Right ventricle myocardium superior (tissue), 1 donor: ENCODE data around the gene TMEM131. TPM values are rescaled to one million over a fixed set of nuclear protein-coding genes. Genes with fewer than 3 reads are reported as not detected.
"Not testable (repeated sequence)": the region's sequence is repeated elsewhere in the genome, so short reads cannot be mapped to it uniquely, and the experiment has no call there.

ENCODE experiments used
- ATAC-seq: fragments of 200-7000 bp; cut with Tn5 transposase; one replicate; pipeline ENCODE4 v1.9.1; 2020; ENCODE audit warnings: mild to moderate bottlenecking; ENCODE audit not compliant: poor library complexity
- DNase-seq: peaks from one replicate; pipeline ENCODE4 v3.0.0-alpha.2; 2020
- intact Hi-C: fragments of 100-400 bp; cut with DNase I; formaldehyde crosslinking; loops from one replicate; pipeline ENCODE4 v1.11.2; 2022
- total RNA-seq: library from RNA; stranded (reverse); fragmentation: NEBNext Ultra II Directional; extraction: Animal tissue kit (Norgen Biotek cat#: 25700); gene quantifications from one replicate; pipeline ENCODE4 v1.2.1, GENCODE V29; 2021
- donor health status: DM: no; HTN: yes; CAD: no; lungs with severe emphysema.

Gene TMEM131
- total RNA-seq, 1 donor from 2014 or later, result 26.7 TPM

GRCh38 chr2:98026927-98027522, 31.3 kb upstream of the TMEM131 start:
- intact Hi-C loops, result no loop called here

GRCh38 chr2:98026292-98026691, 30.5 kb upstream of the TMEM131 start:
- ATAC-seq (peak; percentile 58), DNase-seq (no peak)
- intact Hi-C loops, result no loop called here

More at GRCh38 chr2:98026927-98027522, 31.3 kb upstream of the TMEM131 start:
- DNase-seq (no peak), ATAC-seq (peak; percentile 57)

DNA sequence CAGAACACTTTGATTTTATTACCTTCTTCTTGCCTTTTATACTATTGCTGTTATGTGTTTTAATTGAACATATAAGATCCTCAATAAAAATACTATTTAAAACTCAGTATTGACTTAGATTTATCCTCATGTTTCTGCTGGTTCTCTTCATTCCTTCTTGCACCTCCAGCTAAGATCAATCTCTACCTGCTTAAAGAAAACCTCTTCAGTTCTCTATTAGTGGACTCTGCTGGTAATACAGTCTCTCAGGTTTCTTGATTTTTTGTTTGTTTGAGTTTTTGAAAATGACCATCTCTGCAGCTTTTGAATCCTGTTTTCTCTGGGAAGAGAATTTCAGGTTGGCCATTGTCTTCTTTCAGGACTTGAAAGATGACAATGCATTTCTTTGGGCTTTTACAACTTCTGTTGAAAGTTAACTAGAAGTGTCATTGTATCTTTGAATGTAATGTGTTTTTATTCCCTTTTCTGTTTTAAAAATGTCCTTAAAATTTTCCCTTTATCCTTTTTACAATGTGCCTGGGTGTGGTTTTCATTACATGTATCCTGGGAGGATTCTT, 29.8 kb upstream of the TMEM131 start:
- intact Hi-C loops, result no loop called here
- DNase-seq, result no peak
- no peak for ATAC-seq

GRCh38 chr2:98022067-98022466, 26.3 kb upstream of the TMEM131 start:
- ATAC-seq, DNase-seq, intact Hi-C loops: not testable (repeated sequence)

- ATAC-seq (no peak), DNase-seq (no peak)
- intact Hi-C loops, result no loop called here
These were observed 25.4 kb upstream of the TMEM131 start for GRCh38 chr2:98020992-98021713.

DNA sequence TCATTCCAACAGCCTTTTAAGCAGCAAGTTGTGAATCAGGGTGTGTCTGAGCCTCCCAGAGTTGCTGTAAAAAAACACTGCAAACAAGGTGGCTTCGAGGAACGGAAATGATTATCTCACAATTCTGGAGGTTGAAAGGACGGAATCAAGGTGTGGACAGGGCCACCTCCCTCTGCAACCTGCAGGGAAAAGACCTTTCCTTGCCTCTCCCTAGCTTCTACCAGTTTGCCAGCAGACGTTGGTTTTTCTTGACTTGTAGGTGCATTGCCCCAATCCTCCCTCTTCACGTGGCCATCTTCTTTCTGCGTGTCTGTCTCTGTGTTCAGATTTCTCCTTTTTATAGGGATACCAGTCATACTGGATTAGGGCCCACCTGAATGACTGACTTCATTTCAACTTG, 24.8 kb upstream of the TMEM131 start:
- intact Hi-C loops, result no loop called here
- no peak for DNase-seq
- ATAC-seq, result no peak

DNA sequence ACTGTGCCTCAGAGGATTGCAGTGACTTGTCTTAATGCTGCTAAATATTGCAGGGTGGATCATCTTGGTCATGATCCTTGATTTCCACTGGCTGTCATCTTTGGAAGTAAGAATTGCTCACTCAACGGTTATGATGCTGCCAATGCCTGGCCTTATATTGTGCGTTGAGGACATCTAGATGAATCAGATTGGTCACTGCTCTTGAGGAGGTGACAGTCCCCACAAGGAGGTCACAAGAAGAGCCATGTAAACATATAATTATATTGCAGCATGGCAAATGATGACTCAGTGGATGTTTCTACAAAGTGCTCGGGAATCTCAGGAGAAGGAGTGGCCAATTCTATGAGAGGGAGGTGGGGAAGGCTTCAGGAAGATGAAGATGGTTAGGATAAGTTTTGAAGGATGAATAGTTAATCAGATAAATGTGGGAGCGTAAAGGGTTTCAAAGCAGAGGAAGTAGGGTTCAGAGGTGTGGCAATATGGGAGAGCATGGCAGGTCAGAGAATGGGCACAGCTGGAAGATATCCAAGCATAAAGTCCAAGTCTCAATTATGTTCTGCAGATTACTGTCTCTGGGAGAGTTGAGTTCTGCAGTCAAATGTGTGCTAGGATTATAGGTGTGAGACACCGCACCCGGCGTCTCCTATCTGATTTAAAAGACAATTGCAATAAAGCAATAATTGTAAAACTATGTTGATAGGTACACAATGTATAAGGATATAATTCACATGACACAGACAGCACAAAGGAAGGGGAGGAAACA, 21.3 kb upstream of the TMEM131 start:
- DNase-seq (no peak), ATAC-seq (no peak)
- intact Hi-C loops, result no loop called here

GRCh38 chr2:98015671-98016070, 19.9 kb upstream of the TMEM131 start:
- intact Hi-C loops, result no loop called here
- ATAC-seq (no peak), DNase-seq (no peak)

GRCh38 chr2:98014379-98014778, 18.6 kb upstream of the TMEM131 start:
- ATAC-seq, result no peak
- intact Hi-C loops, result no loop called here

GRCh38 chr2:98013407-98014042, 17.8 kb upstream of the TMEM131 start:
- intact Hi-C loops, result no loop called here
- no peak for DNase-seq
- no peak for ATAC-seq

More at GRCh38 chr2:98014379-98014778, 18.6 kb upstream of the TMEM131 start:
- no peak for DNase-seq

DNA sequence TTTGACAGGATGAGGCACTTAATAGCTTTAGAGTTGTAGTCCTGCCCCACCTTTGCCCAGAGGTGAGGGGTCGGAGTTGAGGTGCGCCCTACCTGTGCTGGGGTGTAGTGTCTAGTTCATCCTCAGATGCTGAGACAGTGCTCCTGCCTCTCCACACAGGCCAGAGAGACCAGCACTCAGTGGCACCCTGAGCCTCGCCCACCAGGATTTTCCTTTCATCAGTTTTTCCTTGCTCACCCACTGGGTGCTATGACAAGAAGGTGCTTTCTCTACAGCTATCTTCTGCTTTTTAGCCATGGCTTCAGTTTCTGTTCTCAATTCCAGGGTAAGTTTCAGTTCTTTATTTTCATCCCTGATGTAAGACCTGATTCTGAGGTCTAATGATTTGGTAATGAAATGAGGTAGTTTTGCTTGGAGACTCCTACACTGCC, 16.8 kb upstream of the TMEM131 start:
- intact Hi-C loops, result no loop called here
- ATAC-seq, result no peak
- no peak for DNase-seq

DNA sequence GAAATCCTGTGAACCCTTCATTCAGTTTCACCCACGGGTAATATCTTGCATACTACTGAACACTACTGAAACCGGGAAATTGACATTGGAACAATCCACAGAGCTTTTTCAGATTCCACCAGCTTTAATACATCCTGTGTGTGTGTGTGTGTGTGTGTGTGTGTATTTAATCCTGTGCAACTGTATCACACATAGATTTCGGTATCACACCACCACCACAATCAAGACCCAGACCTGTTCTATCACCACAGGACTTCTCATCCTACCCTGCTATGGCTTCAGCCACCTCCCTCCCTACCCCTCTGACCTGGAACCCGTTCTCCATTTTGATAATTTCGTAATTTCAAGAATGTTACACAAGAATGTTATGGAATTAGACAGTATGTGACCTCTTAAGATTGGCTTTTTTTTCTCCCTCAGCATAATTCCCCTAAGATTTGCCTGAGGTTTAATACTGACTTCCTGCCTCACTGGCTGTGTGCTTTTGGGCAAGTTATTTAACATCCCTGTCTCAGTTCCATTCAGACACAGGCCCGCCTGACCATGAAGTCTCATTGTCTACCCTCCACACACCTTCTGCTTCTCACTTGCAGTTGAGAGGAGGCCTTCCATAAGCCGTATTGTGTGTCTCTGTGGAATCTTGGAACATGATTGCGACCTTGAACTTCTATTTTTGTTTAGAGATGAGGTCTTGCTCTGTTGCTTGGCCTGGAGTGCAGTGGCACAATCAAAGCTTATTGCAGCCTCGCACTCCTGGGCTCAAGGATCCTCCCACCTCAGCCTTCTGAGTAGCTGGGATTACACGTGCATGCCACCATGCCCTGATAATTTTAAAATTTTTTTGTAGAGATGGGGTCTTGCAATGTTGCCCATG, 14.4 kb upstream of the TMEM131 start:
- intact Hi-C loops, result no loop called here
- ATAC-seq (peak; percentile 44), DNase-seq (no peak)

GRCh38 chr2:98008415-98008814, 12.7 kb upstream of the TMEM131 start:
- intact Hi-C loops, result no loop called here
- ATAC-seq, result no peak
- no peak for DNase-seq

DNA sequence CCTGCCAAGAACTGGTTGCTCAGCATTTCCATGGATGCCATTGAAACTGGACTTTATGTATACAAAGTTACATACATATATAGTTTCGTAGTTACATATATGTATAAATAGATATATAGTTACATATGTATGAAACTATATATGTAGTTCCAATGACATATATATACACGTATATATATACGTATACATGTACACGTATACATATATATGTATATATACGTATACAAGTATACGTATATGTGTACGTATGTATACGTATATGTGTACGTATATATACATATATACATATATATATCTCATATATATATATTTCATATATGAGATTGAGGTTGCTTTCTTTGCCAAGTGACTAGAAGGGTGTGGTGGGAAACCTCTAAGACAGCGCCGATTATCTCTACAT, 10.6 kb upstream of the TMEM131 start:
- DNase-seq (no peak), ATAC-seq (no peak)
- intact Hi-C loops, result no loop called here

- intact Hi-C loops, result no loop called here
- no peak for DNase-seq
- no peak for ATAC-seq
These were observed 8.9 kb upstream of the TMEM131 start for GRCh38 chr2:98004613-98005012.

DNA sequence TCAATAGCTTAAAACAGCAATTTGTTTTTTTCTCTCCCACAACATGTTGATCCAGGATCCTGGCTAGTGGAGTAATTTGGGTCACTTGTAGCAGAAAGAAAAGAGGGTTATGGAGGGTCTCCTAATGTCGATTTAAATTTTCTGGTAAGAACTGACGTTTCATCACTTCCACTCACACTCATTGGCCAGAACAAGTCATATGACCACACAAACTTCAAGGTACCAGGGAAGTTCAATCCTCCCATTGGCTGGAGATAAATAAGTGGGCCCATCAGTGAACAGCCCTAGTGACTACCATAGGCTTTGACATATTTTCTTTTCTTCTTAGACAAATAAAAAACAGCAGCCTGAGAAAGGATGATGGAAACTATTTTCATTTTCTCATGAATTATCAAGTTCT, 8.3 kb upstream of the TMEM131 start:
- DNase-seq (no peak), ATAC-seq (no peak)
- intact Hi-C loops, result no loop called here

DNA sequence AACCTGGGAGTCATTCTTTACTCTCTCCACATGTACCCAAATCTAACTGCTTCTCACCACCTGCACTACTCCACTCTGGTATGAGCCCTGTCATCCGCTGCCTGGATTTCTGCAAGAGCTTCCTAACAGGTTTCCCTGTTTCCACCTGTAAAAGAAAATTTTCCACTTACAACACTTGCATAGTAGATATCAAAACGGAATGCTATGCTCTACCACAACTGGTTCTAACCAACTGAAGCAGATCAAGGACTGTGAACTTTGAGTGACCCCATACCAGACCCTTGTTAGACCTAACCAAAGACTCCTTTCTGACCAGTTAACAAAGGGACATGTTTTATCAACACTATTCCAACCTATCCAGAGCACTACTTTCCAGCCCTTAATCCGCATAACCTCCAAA, 3.8 kb upstream of the TMEM131 start:
- intact Hi-C loops, result loop anchor here (10.0 kb wide), 1 partner anchor 195 kb away; no protein-coding TSS in a partner anchor
- no peak for ATAC-seq

DNA sequence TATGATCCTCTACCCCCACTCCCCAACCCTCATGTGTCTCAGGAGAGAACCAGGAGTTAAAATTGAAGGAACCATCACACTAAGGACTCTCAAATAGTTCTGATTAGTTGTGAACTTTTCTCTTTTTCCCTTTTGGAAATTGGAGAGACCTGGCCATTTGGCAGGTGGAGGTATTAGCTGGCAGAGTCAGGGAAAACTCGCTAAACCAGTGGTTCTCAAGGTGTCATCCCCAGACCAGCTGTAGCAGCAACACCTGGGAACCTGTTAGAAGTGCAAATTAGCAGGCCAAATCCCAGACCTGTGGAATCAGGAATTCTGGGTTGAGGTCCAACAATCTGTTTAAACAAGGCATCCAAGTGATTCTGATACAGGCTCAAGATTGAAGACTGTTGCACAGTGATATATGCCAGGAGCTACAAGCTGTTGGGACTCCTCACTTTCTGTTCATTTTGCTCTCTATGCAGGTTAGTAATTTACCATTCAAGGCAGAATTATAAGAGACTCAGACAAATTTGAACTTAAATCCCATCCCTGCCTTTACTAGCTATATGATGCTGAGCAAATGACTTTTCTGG, 2.8 kb upstream of the TMEM131 start:
- no peak for ATAC-seq
- DNase-seq, result no peak
- intact Hi-C loops, result loop anchor here (10.0 kb wide), 1 partner anchor 194 kb away; no protein-coding TSS in a partner anchor

More for the DNA sequence above, 3.8 kb upstream of the TMEM131 start:
- no peak for DNase-seq
